Retinal pigment epithelial cell (primary cell): ENCODE measurements around the gene LMNTD2.

Experiments used
- DNase-seq: peaks from one replicate; pipeline ENCODE4 v3.0.0-alpha.2; 2010; ENCODE audit warnings: low read depth
- H3K4me3 ChIP-seq: 2 replicates; pipeline ENCODE4 v1.5.1; 2011; ENCODE audit warnings: mild to moderate bottlenecking, low read length, control low read depth, moderate library complexity
- TF ChIP-seq, protein P1 (sequence below): conservative IDR thresholded peaks from 2 replicates; pipeline ENCODE4 v1.5.1; 2011; ENCODE audit warnings: low read depth, low read length, control low read depth, inconsistent platforms

The LMNTD2 gene

DNA sequence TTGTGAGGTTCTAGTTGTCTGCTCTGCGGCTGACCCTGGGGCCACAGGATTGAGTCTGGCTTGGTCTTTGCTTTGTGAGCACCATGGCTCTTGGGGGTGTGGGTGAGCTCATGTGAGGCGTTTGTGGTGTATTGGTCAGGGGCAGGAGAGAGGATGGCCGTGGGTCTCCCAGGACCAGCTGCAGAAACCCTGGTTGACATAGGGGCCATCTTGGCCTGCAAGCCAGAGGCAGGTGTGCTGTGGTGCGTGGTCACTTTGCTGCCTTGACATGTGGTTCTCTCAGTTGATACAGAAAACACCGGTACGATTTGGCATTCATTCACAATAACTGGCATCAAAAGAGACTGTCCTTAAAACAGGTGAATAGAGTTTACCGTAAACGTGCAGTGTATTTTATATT is 27.0 kb upstream of the LMNTD2 start:
- DNase-seq, result no peak
- H3K4me3 ChIP-seq, result no peak overlapping the region
- TF ChIP-seq, protein P1, sequence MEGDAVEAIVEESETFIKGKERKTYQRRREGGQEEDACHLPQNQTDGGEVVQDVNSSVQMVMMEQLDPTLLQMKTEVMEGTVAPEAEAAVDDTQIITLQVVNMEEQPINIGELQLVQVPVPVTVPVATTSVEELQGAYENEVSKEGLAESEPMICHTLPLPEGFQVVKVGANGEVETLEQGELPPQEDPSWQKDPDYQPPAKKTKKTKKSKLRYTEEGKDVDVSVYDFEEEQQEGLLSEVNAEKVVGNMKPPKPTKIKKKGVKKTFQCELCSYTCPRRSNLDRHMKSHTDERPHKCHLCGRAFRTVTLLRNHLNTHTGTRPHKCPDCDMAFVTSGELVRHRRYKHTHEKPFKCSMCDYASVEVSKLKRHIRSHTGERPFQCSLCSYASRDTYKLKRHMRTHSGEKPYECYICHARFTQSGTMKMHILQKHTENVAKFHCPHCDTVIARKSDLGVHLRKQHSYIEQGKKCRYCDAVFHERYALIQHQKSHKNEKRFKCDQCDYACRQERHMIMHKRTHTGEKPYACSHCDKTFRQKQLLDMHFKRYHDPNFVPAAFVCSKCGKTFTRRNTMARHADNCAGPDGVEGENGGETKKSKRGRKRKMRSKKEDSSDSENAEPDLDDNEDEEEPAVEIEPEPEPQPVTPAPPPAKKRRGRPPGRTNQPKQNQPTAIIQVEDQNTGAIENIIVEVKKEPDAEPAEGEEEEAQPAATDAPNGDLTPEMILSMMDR, result no peak

GRCh38 chr11:586376-587316 is 26.1 kb upstream of the LMNTD2 start:
- H3K4me3 ChIP-seq, result no peak overlapping the region
- DNase-seq, result no peak
- TF ChIP-seq, protein P1, result no peak

DNA sequence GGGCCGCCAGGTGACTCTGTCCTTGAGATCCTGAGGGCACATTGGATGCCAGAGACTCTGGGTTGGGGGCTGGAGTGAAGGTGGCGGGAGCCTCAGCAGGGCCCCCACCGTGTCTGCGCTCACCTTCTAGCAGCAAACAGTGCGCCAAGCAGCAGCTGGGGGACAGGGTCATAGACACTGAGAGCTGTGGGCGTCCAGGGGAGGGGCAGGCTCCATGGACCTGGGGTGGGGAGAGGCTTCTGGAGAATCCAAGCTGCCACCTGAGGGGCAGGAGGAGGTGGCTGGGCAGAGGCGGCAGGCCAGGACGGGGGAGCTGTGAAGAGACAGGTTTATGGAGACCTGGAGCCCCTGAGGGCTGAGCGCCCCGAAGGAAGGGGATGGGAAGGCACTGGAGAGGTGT is 23.7 kb upstream of the LMNTD2 start:
- no peak overlapping the region for H3K4me3 ChIP-seq

DNA sequence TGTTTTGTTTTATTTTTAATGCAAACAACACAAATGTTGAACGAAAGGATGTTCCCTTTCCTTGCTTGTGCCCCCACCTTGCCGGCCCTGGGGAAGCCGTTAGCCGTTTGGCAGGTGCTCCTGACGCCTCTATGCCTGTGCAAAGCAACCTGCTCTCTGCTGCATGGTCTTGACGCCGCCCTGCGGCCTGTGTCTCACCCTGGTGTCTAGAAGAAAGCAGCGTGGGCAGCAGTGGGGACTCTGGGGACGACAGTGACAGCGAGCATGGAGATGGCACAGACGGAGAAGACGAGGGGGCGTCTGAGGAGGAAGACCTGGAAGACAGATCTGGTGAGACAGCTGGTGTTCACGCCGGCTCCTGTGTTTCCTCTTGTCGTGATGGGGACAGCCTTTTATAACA is 21.2 kb upstream of the LMNTD2 start:
- no peak for DNase-seq
- no peak overlapping the region for H3K4me3 ChIP-seq
- TF ChIP-seq, protein P1, result no peak

More for the DNA sequence above, 23.7 kb upstream of the LMNTD2 start:
- TF ChIP-seq, protein P1, result no peak
- no peak for DNase-seq

- H3K4me3 ChIP-seq, result no peak overlapping the region
- no peak for DNase-seq
- TF ChIP-seq, protein P1, result no peak
Observed at GRCh38 chr11:581342-581741, 20.8 kb upstream of the LMNTD2 start.

GRCh38 chr11:579830-580601 is 19.5 kb upstream of the LMNTD2 start:
- H3K4me3 ChIP-seq, result no peak overlapping the region
- no peak for DNase-seq
- TF ChIP-seq, protein P1, result no peak
